ENCODE data around the gene PIGH.

PIGH gene

GRCh38 chr14:67580336-67581171 is 19.5 kb downstream of the PIGH start:
- TF ChIP-seq FOXP2 (optimal IDR thresholded peaks at IDR 0.05; ENCODE audit: borderline replicate concordance, extremely low read depth, extremely low read length, insufficient read depth) (no peak), SIN3A (IDR thresholded peaks at IDR 0.05; ENCODE audit: borderline replicate concordance, insufficient read depth, low read length) (no peak), POLR2AphosphoS5 (IDR thresholded peaks at IDR 0.05; ENCODE audit: low read depth, low read length) (no peak), TAF1 (IDR thresholded peaks at IDR 0.05; ENCODE audit: borderline replicate concordance, insufficient read depth, low read length) (no peak)
- TF ChIP-seq, protein P1, sequence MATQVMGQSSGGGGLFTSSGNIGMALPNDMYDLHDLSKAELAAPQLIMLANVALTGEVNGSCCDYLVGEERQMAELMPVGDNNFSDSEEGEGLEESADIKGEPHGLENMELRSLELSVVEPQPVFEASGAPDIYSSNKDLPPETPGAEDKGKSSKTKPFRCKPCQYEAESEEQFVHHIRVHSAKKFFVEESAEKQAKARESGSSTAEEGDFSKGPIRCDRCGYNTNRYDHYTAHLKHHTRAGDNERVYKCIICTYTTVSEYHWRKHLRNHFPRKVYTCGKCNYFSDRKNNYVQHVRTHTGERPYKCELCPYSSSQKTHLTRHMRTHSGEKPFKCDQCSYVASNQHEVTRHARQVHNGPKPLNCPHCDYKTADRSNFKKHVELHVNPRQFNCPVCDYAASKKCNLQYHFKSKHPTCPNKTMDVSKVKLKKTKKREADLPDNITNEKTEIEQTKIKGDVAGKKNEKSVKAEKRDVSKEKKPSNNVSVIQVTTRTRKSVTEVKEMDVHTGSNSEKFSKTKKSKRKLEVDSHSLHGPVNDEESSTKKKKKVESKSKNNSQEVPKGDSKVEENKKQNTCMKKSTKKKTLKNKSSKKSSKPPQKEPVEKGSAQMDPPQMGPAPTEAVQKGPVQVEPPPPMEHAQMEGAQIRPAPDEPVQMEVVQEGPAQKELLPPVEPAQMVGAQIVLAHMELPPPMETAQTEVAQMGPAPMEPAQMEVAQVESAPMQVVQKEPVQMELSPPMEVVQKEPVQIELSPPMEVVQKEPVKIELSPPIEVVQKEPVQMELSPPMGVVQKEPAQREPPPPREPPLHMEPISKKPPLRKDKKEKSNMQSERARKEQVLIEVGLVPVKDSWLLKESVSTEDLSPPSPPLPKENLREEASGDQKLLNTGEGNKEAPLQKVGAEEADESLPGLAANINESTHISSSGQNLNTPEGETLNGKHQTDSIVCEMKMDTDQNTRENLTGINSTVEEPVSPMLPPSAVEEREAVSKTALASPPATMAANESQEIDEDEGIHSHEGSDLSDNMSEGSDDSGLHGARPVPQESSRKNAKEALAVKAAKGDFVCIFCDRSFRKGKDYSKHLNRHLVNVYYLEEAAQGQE (IDR thresholded peaks at IDR 0.05; ENCODE audit: insufficient read depth in 1 of 2, low read depth in 2 of 2, low read length in 2 of 2) = no peak

GRCh38 chr14:67579636-67580035 is 20.4 kb downstream of the PIGH start:
- TF ChIP-seq FOXP2 (optimal IDR thresholded peaks at IDR 0.05; ENCODE audit: borderline replicate concordance, extremely low read depth, extremely low read length, insufficient read depth) = no peak
- no peak for TF ChIP-seq POLR2AphosphoS5 (IDR thresholded peaks at IDR 0.05; ENCODE audit: low read depth, low read length)
- no peak for TF ChIP-seq TAF1 (IDR thresholded peaks at IDR 0.05; ENCODE audit: borderline replicate concordance, insufficient read depth, low read length)
- TF ChIP-seq SIN3A (IDR thresholded peaks at IDR 0.05; ENCODE audit: borderline replicate concordance, insufficient read depth, low read length) = no peak
- TF ChIP-seq, protein P1 (IDR thresholded peaks at IDR 0.05; ENCODE audit: insufficient read depth in 1 of 2, low read depth in 2 of 2, low read length in 2 of 2) = no peak

DNA sequence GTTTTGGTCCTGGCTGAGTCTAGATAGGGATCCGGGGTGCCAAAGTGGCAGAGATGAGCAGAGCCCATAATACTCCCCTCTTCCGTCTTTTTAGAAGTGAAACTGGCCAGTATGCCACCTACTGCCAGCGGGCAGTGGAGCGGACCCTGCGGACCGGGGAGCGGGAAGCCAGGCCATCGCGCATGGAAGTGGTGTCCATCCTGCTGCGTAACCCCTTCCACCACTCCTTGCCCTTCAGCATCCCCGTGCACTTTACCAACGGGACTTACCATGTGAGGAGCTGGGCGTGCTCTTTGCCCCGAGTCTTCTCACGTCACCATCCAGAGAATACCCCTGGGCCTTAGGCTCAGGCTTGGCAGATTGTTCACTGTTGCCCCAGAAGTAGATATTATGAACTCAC is 21.0 kb downstream of the PIGH start:
- TF ChIP-seq FOXP2 (optimal IDR thresholded peaks at IDR 0.05; ENCODE audit: borderline replicate concordance, extremely low read depth, extremely low read length, insufficient read depth) = no peak
- TF ChIP-seq POLR2AphosphoS5 (IDR thresholded peaks at IDR 0.05; ENCODE audit: low read depth, low read length) = no peak
- TF ChIP-seq TAF1 (IDR thresholded peaks at IDR 0.05; ENCODE audit: borderline replicate concordance, insufficient read depth, low read length) = no peak
- TF ChIP-seq SIN3A (IDR thresholded peaks at IDR 0.05; ENCODE audit: borderline replicate concordance, insufficient read depth, low read length) = no peak
- TF ChIP-seq, protein P1 (IDR thresholded peaks at IDR 0.05; ENCODE audit: insufficient read depth in 1 of 2, low read depth in 2 of 2, low read length in 2 of 2) = no peak

- TF ChIP-seq TAF1 (IDR thresholded peaks at IDR 0.05; ENCODE audit: borderline replicate concordance, insufficient read depth, low read length) = no peak
- TF ChIP-seq, protein P1 (IDR thresholded peaks at IDR 0.05; ENCODE audit: insufficient read depth in 1 of 2, low read depth in 2 of 2, low read length in 2 of 2) = no peak
- no peak for TF ChIP-seq FOXP2 (optimal IDR thresholded peaks at IDR 0.05; ENCODE audit: borderline replicate concordance, extremely low read depth, extremely low read length, insufficient read depth)
- TF ChIP-seq POLR2AphosphoS5 (IDR thresholded peaks at IDR 0.05; ENCODE audit: low read depth, low read length) = no peak
- TF ChIP-seq SIN3A (IDR thresholded peaks at IDR 0.05; ENCODE audit: borderline replicate concordance, insufficient read depth, low read length) = no peak
Measured at GRCh38 chr14:67577909-67578749, 21.9 kb downstream of the PIGH start.
